Endothelial cell of umbilical vein (primary cell): ENCODE measurements around the gene CHMP4A. TPM values are rescaled to one million over a fixed set of nuclear protein-coding genes. Genes with fewer than 3 reads are reported as not detected.

ENCODE experiments used
- BruUV-seq: library from RNA; stranded (reverse); fragments of 400-500 nt; replicated peaks from 2 replicates; lab custom pipeline; 2021; lab: Mats Ljungman, UMichigan
- CTCF ChIA-PET: fragments of 300-600, 350-600 bp; sonication (Branson Sonifier 250); formaldehyde crosslinking; loops from one replicate; lab custom pipeline; 2021; ENCODE audit warnings: antibody characterized with exemption, inconsistent platforms; lab: Charles Lee
- POLR2A ChIA-PET: fragments of 300-600, 350-600 bp; sonication (Branson Sonifier 250); formaldehyde crosslinking; loops from one replicate; lab custom pipeline; 2021; ENCODE audit warnings: antibody characterized with exemption, inconsistent platforms; lab: Charles Lee
- DNase-seq: peaks from one replicate; pipeline ENCODE4 v3.0.0-alpha.2; 2011; ENCODE audit warnings: low read depth, low spot score
- FAIRE-seq: peaks from 2 replicates; lab custom pipeline; 2011; peaks lifted over from hg19 to GRCh38; lab: Jason Lieb, UNC
- H2AFZ ChIP-seq: 2 replicates; pipeline ENCODE4 v1.6.0; 2012; ENCODE audit warnings: low read depth, low read length, control low read depth, inconsistent platforms
- H3K27ac ChIP-seq: 2 replicates; pipeline ENCODE4 v1.5.1; 2011; ENCODE audit warnings: low read depth, mild to moderate bottlenecking, control low read depth, low read length, moderate library complexity; ENCODE audit not compliant: insufficient read depth
- H3K27me3 ChIP-seq, 2 experiments: 2 replicates each; pipeline versions ENCODE4 v1.6.0 to v1.6.1; 2011; ENCODE audit warnings: low read length in 2 of 2, mixed read lengths in 1 of 2; ENCODE audit not compliant: control insufficient read depth in 2 of 2, insufficient read depth in 2 of 2
- H3K36me3 ChIP-seq, 2 experiments: 2 replicates in 1 of 2; 3 replicates in 1 of 2; pipeline ENCODE4 v1.5.1; 2011; ENCODE audit warnings: low read length in 2 of 2, mild to moderate bottlenecking in 1 of 2, moderate library complexity in 1 of 2; ENCODE audit not compliant: control insufficient read depth in 2 of 2, insufficient read depth in 2 of 2; ENCODE audit errors: extremely low read depth in 1 of 2
- H3K4me1 ChIP-seq: 3 replicates; pipeline ENCODE4 v1.5.1; 2011; ENCODE audit warnings: mild to moderate bottlenecking, low read length; ENCODE audit not compliant: control insufficient read depth, insufficient read depth; ENCODE audit errors: extremely low read depth
- H3K4me2 ChIP-seq: 2 replicates; pipeline ENCODE4 v1.6.1; 2011; ENCODE audit warnings: low read length, control low read depth, mixed read lengths; ENCODE audit not compliant: insufficient read depth
- H3K4me3 ChIP-seq, 3 experiments: fragments of 200-600 bp in 1 of 3; sonication (generic), shearing (Covaris generic) in 1 of 3; replicated peaks in 1 of 3; 2 replicates each; pipeline ENCODE4 v1.5.1; 2011 to 2016; ENCODE audit warnings: control low read depth in 3 of 3, low read length in 3 of 3, mild to moderate bottlenecking in 2 of 3, inconsistent platforms in 1 of 3, low read depth in 1 of 3, moderate library complexity in 1 of 3; ENCODE audit not compliant: insufficient read depth in 1 of 3
- H3K79me2 ChIP-seq: 2 replicates; pipeline ENCODE4 v1.6.0; 2012; ENCODE audit warnings: low read length, inconsistent platforms; ENCODE audit not compliant: control insufficient read depth, insufficient read depth
- H3K9ac ChIP-seq: replicated peaks from 2 replicates; pipeline ENCODE3; 2011; ENCODE audit warnings: low read length, control low read depth; ENCODE audit not compliant: insufficient read depth; ENCODE audit errors: extremely low read depth
- H3K9me1 ChIP-seq: replicated peaks from 3 replicates; pipeline ENCODE4 v1.6.0; 2011; ENCODE audit warnings: mild to moderate bottlenecking, low read length; ENCODE audit not compliant: control insufficient read depth, insufficient read depth; ENCODE audit errors: extremely low read depth
- H3K9me3 ChIP-seq: replicated peaks from 2 replicates; pipeline ENCODE4 v1.5.1; 2012; ENCODE audit warnings: low read length, inconsistent platforms; ENCODE audit not compliant: control insufficient read depth, insufficient read depth
- H4K20me1 ChIP-seq: replicated peaks from 2 replicates; pipeline ENCODE3; 2011; ENCODE audit warnings: mild to moderate bottlenecking, low read length; ENCODE audit not compliant: control insufficient read depth, insufficient read depth; ENCODE audit errors: extremely low read depth
- CTCF ChIP-seq, 2 donors: IDR thresholded peaks; 1 replicate in 1 of 2; 2 replicates in 1 of 2; pipeline ENCODE4 v1.5.1; 2011; ENCODE audit warnings: low read length in 2 of 2, mild to moderate bottlenecking in 2 of 2, moderate library complexity in 2 of 2, control low read depth in 1 of 2, inconsistent platforms in 1 of 2, low read depth in 1 of 2; ENCODE audit not compliant: insufficient read depth in 1 of 2; ENCODE audit errors: extremely low read depth in 1 of 2
- EZH2 ChIP-seq: IDR thresholded peaks from 2 replicates; pipeline ENCODE4 v1.6.1; 2012; ENCODE audit warnings: borderline replicate concordance, low read depth, mild to moderate bottlenecking, moderate library complexity, low read length, inconsistent platforms; ENCODE audit not compliant: severe bottlenecking
- FOS ChIP-seq: IDR thresholded peaks from 2 replicates; pipeline ENCODE4 v1.6.1; 2011; ENCODE audit warnings: mild to moderate bottlenecking, low read length, moderate library complexity, borderline replicate concordance; ENCODE audit not compliant: insufficient read depth
- GATA2 ChIP-seq: IDR thresholded peaks from 2 replicates; pipeline ENCODE4 v1.7.0; 2011; ENCODE audit warnings: low read depth, mild to moderate bottlenecking, moderate library complexity, mixed read lengths, low read length; ENCODE audit not compliant: insufficient read length, insufficient read depth
- JUN ChIP-seq: IDR thresholded peaks from 2 replicates; pipeline ENCODE4 v1.6.1; 2011; ENCODE audit warnings: borderline replicate concordance, low read depth; ENCODE audit not compliant: insufficient read length, insufficient read depth
- MAX ChIP-seq: IDR thresholded peaks from 2 replicates; pipeline ENCODE4 v1.6.1; 2011; ENCODE audit not compliant: insufficient read depth, insufficient read length
- MYC ChIP-seq: IDR thresholded peaks from one replicate; pipeline ENCODE4 v1.6.1; 2011; ENCODE audit warnings: mild to moderate bottlenecking, low read depth, low read length
- POLR2A ChIP-seq: IDR thresholded peaks from 2 replicates; pipeline ENCODE4 v1.6.1; 2012; ENCODE audit warnings: low read depth, mild to moderate bottlenecking, control low read depth, low read length
- POLR2AphosphoS5 ChIP-seq: IDR thresholded peaks from 2 replicates; pipeline ENCODE4 v1.6.1; 2012; ENCODE audit warnings: low read depth, mild to moderate bottlenecking, control low read depth, low read length, moderate library complexity; ENCODE audit not compliant: insufficient read depth
- dilution Hi-C: fragments of 300-500 bp; cut with MboI; formaldehyde crosslinking; loops from one replicate; pipeline ENCODE4 v1.15.0; 2019; ENCODE audit warnings: low sequenced_read_pairs; ENCODE audit not compliant: extremely low pct_ligation_motif_present
- intact Hi-C: fragments of 100-400 bp; cut with micrococcal nuclease; formaldehyde crosslinking; loops from one replicate; pipeline ENCODE4 v1.10.0; 2022
- polyA plus RNA-seq, 4 experiments: library from polyadenylated mRNA; depleted of rRNA in 3 of 4; stranded (reverse) in 3 of 4; unstranded in 1 of 4; fragments of >200 nt; gene quantifications; 2 replicates each; pipeline versions ENCODE4 v1.2.1 to v1.2.3, GENCODE V29; 2011 to 2012; ENCODE audit warnings: missing spikeins in 1 of 4
- total RNA-seq: library from RNA; stranded (reverse); gene quantifications from 2 replicates; pipeline ENCODE4 v1.2.3, GENCODE V29; 2021

The CHMP4A gene
- total and polyA plus RNA-seq, 2 donors (not counting 3 experiments of a cell fraction or from before 2014, with no cell fraction given): 40.9 to 46.4 TPM

- peaks cover 5% of the 10 kb centered on the region for H3K79me2 ChIP-seq
- no peaks in the 10 kb centered on the region for H3K9me1 ChIP-seq
- no peak for DNase-seq
- no peak overlapping the region for H3K4me2 ChIP-seq
- H4K20me1 ChIP-seq: no peaks in the 10 kb centered on the region
- H3K4me1 ChIP-seq: peaks cover 6% of the 10 kb centered on the region
- FAIRE-seq: no peak
- no peak overlapping the region for H2AFZ ChIP-seq
- ChIA-PET CTCF (interaction anchor here (1.9 kb wide), 1 partner anchor 114 kb away, joined by 7 read pairs; no protein-coding TSS in a partner anchor), POLR2A (no interaction called here)
- H3K27ac ChIP-seq: no peak overlapping the region
- TF ChIP-seq JUN: no peak
- TF ChIP-seq MAX: no peak
- TF ChIP-seq FOS: no peak
- TF ChIP-seq EZH2: no peak
- TF ChIP-seq CTCF (IDR thresholded peaks at IDR 0.05; ENCODE audit: extremely low read depth in 1 of 2, insufficient read depth in 1 of 2, low read depth in 1 of 2, low read length in 2 of 2): no peak
- TF ChIP-seq POLR2AphosphoS5: no peak
- no peak for TF ChIP-seq MYC
- TF ChIP-seq POLR2A: no peak
- TF ChIP-seq GATA2: no peak
- no peaks in the 10 kb centered on the region for H3K9me3 ChIP-seq
- no peak overlapping the region for H3K9ac ChIP-seq
- dilution Hi-C loops: no loop called here
- no peaks in the 10 kb centered on the region for H3K27me3 ChIP-seq
- H3K36me3 ChIP-seq: peaks cover 0 to 40% of the 10 kb centered on the region in 2 experiments
- no peak overlapping the region for H3K4me3 ChIP-seq
- no TSS peak for BruUV-seq
- intact Hi-C loops: no loop called here
These were observed 30.2 kb downstream of the CHMP4A start for GRCh38 chr14:24183014-24183481.
